ENCODE measurements around the gene GUCY1A2.

Gene GUCY1A2

GRCh38 chr11:106765469-106766258 is 252.6 kb downstream of the GUCY1A2 start:
- no peak for TF ChIP-seq CTCF (IDR thresholded peaks at IDR 0.05; ENCODE audit: unreplicated experiment in 3 of 3)
- Mint-ChIP-seq H3K36me3 (ENCODE audit: low read depth) (no peaks in the 10 kb centered on the region), H3K9me3 (no peaks in the 10 kb centered on the region), H3K4me1 (no peaks in the 10 kb centered on the region), H3K27me3 (ENCODE audit: low read depth) (no peaks in the 10 kb centered on the region), H3K4me3 (no peak overlapping the region), H3K27ac (no peak overlapping the region)

DNA sequence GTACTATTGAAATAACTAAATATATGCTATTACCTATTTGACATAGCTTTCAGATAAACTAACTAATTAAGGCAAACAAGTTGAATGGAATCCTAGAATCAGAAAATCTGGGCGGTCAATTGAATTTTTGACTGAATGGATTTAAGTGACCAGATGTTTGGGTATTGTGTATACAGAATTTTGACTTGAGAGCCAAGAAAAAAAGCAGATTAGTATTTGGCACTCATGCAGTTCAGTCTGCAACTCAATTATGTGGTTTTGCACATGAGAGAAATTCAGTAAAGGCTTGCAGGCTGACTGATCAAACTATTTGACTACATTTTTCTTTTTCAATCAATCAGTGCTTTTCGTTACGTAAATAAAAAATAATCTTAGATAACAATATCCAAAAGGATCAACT is 254.8 kb downstream of the GUCY1A2 start:
- no peak overlapping the region for H3K4me3 Mint-ChIP-seq

DNA sequence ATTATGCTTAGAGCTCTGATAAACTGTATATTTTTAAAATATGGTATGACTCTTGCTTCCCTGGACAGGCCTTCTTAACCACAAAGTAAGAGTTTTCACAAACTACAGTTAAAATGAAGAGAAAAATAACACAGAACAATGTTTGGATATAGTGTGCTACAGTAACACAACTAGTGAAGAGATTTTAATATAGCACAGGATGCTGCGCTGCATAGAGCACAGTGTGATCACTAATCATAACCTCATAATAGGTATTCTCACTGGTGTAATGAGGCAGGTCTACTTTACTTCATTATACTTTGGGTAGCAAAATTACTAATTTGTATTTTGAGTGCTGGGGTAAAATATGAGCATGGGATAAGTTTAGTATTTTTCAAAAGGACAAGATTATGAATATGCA is 256.5 kb downstream of the GUCY1A2 start:
- no peaks in the 10 kb centered on the region for H3K27me3 Mint-ChIP-seq (ENCODE audit: low read depth)
- H3K36me3 Mint-ChIP-seq (ENCODE audit: low read depth), result no peaks in the 10 kb centered on the region
- TF ChIP-seq CTCF (IDR thresholded peaks at IDR 0.05; ENCODE audit: unreplicated experiment in 3 of 3), result no peak
- peaks cover 4% of the 10 kb centered on the region for H3K9me3 Mint-ChIP-seq
- H3K27ac Mint-ChIP-seq, result no peak overlapping the region
- H3K4me3 Mint-ChIP-seq, result no peak overlapping the region
- H3K4me1 Mint-ChIP-seq, result no peaks in the 10 kb centered on the region

More for the DNA sequence above, 254.8 kb downstream of the GUCY1A2 start:
- no peak overlapping the region for H3K27ac Mint-ChIP-seq
- no peak for TF ChIP-seq CTCF (IDR thresholded peaks at IDR 0.05; ENCODE audit: unreplicated experiment in 3 of 3)
- H3K36me3 Mint-ChIP-seq (ENCODE audit: low read depth), result no peaks in the 10 kb centered on the region
- H3K9me3 Mint-ChIP-seq, result no peaks in the 10 kb centered on the region
- no peaks in the 10 kb centered on the region for H3K4me1 Mint-ChIP-seq
- H3K27me3 Mint-ChIP-seq (ENCODE audit: low read depth), result no peaks in the 10 kb centered on the region

- H3K36me3 Mint-ChIP-seq (ENCODE audit: low read depth), result no peaks in the 10 kb centered on the region
- no peak overlapping the region for H3K27ac Mint-ChIP-seq
- TF ChIP-seq CTCF (IDR thresholded peaks at IDR 0.05; ENCODE audit: unreplicated experiment in 3 of 3), result no peak
- no peaks in the 10 kb centered on the region for H3K4me1 Mint-ChIP-seq
- no peak overlapping the region for H3K4me3 Mint-ChIP-seq
- H3K27me3 Mint-ChIP-seq (ENCODE audit: low read depth), result no peaks in the 10 kb centered on the region
- peaks cover 6% of the 10 kb centered on the region for H3K9me3 Mint-ChIP-seq
Observed at GRCh38 chr11:106761240-106761639, 257.0 kb downstream of the GUCY1A2 start.

- Mint-ChIP-seq H3K9me3 (peaks cover 2% of the 10 kb centered on the region), H3K4me3 (no peak overlapping the region), H3K27me3 (ENCODE audit: low read depth) (peaks cover 7% of the 10 kb centered on the region), H3K4me1 (no peaks in the 10 kb centered on the region), H3K27ac (no peak overlapping the region), H3K36me3 (ENCODE audit: low read depth) (no peaks in the 10 kb centered on the region)
- TF ChIP-seq CTCF (IDR thresholded peaks at IDR 0.05; ENCODE audit: unreplicated experiment in 3 of 3), result no peak
Observed at GRCh38 chr11:106748059-106748458, 270.2 kb downstream of the GUCY1A2 start.

DNA sequence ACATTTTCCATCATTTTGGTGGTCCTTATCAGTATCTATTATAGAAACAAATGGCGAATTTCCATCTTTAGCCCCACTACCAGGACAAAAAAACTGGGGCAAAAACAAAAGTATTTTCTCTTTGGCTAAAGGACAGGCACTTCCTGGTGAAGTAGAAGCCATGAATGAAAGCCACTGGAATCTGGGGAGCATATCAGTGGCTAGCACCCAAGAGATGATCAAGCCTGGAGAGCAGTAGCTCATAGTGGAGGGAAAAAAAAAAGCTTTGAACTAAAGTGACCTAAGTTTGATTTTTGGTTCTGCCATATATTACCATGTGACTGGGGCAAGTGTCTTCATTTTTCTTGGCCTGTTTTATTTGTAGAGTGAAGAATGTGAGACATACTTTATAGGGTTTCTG is 272.3 kb downstream of the GUCY1A2 start:
- H3K27me3 Mint-ChIP-seq (ENCODE audit: low read depth), result peaks cover 7% of the 10 kb centered on the region
- no peak for TF ChIP-seq CTCF (IDR thresholded peaks at IDR 0.05; ENCODE audit: unreplicated experiment in 3 of 3)
- H3K4me3 Mint-ChIP-seq, result no peak overlapping the region
- H3K36me3 Mint-ChIP-seq (ENCODE audit: low read depth), result no peaks in the 10 kb centered on the region
- no peaks in the 10 kb centered on the region for H3K9me3 Mint-ChIP-seq
- no peaks in the 10 kb centered on the region for H3K4me1 Mint-ChIP-seq
- H3K27ac Mint-ChIP-seq, result no peak overlapping the region

Measured in nephron (organoid).